H1 (cell line): ENCODE measurements around the gene PIEZO1. TPM values are rescaled to one million over a fixed set of nuclear protein-coding genes. Genes with fewer than 3 reads are reported as not detected.

Experiments used
- CHD1 ChIP-seq: IDR thresholded peaks from 2 replicates; pipeline ENCODE4 v1.6.1; 2012; ENCODE audit warnings: low read depth, low read length, improper control_type of control experiment
- polyA plus RNA-seq, 7 experiments: library from polyadenylated mRNA; depleted of rRNA in 3 of 7; stranded (reverse) in 5 of 7; unstranded in 2 of 7; fragments of >200 nt in 5 of 7; fragments of 200-250 nt in 2 of 7; gene quantifications; 1 replicate in 5 of 7; 2 replicates in 1 of 7; 4 replicates in 1 of 7; pipeline versions ENCODE4 v1.2.1 to v1.2.3, GENCODE V29; 2011 to 2013; ENCODE audit warnings: missing spikeins in 2 of 7, mixed read lengths in 2 of 7
- total RNA-seq: library from RNA; stranded (reverse); fragmentation: NEBNext Ultra II Directional; extraction: Animal tissue kit (Norgen Biotek cat#: 25700); gene quantifications from 2 replicates; pipeline ENCODE4 v1.2.1, GENCODE V29; 2021

The PIEZO1 gene
- total and polyA plus RNA-seq, 2 of the 8 experiments (the other 6 are each of a cell fraction or from before 2014, with no cell fraction given), result 42.3 to 67.5 TPM

DNA sequence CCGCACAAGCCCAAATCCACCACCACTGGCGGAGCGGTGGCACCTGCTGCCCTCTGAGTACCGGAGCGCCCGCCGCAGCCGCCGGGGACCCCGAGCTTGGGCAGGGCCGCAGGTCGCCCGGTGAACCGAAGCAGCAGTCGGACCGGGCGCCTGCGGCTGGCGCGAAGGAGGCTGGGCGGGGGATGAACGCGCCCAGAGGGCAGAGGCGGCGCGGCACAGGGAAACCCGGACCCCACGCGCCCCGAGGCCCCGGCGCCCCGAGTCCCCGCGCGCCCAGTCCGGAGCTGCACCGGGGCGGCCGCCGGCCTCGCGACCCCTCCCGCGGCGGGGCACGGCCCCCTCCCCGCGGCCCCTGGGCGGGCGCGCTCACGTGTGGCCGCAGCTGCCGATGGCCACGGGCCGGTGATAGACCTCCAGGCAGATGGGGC, 79.2 kb downstream of the PIEZO1 start (continued):
- TF ChIP-seq CHD1, result no peak
